Posterior vena cava (tissue), 2 donors: ENCODE results near the gene ICE1. TPM values are rescaled to one million over a fixed set of nuclear protein-coding genes. Genes with fewer than 3 reads are reported as not detected.
"Not testable (repeated sequence)": the region's sequence is repeated elsewhere in the genome, so short reads cannot be mapped to it uniquely, and the experiment has no call there.

Source experiments
- DNase-seq: peaks from one replicate; pipeline ENCODE4 v3.0.0-alpha.2; 2020; ENCODE audit warnings: low spot score
- intact Hi-C, 2 donors: fragments of 100-400 bp; cut with DNase I; formaldehyde crosslinking; loops; one replicate each; pipeline versions ENCODE4 v1.14.1 to v1.14.2; 2022 to 2023
- total RNA-seq, 2 donors: library from RNA; stranded (reverse); fragmentation: NEBNext Ultra II Directional; extraction: Animal tissue kit (Norgen Biotek cat#: 25700); gene quantifications; one replicate each; pipeline ENCODE4 v1.2.1, GENCODE V29; 2021
- donor health status: DM: yes; HTN: yes; CAD: no.
- donor health status: DM: yes; HTN: yes; CAD: no.

ICE1 gene
- total RNA-seq, 2 donors from 2014 or later: 29.9 to 30.4 TPM

DNA sequence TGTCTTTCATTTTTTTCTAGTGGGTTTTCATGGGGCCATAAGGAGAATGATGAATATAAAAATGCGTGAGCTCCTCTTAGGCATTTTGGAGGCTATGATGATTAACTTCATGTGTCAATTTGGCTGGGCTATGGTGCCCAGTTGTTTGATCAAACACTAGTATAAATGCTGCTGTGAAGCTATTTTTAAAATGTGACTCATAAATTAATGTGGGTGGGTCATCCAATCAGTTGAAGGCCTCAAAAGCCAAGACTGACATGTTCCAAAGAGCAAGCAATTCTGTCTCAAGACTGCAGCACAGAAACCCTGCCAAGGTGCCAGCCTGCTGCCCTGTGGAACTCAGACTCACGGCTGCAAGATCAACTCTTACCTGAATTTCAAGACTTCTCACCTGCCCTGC, 24.4 kb upstream of the ICE1 start:
- DNase-seq: no peak
- intact Hi-C loops: no loop called here

DNA sequence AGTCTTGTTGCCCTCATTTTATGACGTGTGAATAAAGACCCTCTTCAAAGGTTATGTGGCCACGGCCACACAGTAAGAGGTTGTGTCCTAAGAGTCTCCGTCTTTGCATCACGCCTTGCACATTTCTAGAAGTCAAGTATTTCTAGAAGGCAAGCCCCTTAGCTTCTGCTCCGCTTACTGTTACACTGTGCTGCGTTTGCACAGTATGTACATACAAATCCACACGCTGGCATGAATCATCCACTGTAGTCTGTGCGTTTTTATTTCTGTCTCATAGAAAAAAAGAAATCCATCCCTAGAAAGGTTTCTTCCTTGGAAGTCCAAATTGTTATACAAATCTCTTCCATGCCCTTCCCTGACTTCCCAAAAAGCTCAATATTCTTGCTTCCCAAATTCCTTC, 21.4 kb upstream of the ICE1 start:
- intact Hi-C loops: no loop called here
- no peak for DNase-seq

DNA sequence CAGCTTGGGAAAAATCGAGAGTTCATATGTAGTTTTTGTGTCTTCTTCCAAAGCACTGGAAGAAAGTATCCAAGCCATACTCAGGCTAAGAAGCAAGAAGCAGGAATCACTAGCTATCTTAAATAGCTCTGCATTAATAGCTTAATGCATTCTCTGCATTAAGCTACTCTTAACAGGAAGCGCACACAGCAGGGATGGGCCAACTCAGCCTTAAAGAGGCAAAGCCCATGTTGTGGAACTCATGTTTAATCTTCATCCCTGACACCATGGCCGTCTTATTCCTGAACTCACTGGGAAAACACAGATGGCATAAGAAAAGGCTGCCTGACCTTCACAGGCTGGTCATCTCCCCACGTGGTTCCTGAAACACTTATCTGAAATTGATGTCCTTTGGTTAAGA, 18.7 kb upstream of the ICE1 start:
- intact Hi-C loops: no loop called here
- no peak for DNase-seq

DNA sequence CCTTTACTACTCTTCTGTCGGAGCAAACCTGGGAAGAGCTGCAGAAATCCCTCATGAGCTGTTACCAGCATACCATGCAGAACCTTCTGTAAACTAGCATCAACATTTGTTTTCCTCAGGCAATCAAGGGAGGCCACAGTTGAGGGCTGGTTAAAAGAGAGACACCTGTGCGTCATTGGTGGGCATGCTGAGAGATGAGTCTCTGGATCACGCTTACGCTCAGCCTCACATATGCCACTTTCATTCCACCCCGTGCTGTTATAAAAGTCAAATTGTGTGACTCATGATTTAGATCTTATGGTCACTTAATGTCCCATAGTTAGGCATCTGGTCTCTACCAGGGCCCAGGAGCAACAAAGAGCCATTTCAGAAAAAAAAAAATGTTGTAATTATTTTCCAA, 18.1 kb upstream of the ICE1 start:
- intact Hi-C loops: no loop called here
- no peak for DNase-seq

DNA sequence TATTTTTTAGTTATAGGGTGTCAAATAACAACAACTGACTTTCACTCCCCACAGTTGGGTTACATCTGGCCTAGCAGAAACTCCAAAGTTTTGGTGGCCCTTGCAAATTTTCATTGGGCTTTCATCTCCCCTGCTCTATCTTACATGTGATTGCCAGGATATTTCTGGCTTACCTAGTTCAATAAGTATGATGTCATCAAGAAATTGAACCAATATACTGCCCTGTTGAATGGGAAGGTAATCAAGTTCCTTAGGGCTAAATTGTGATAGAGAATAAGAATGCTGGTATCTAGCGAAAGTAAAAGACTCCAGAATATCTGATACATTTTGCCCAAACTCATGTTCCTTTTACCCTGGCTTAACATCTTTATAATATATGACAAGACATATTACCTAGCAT, 17.0 kb upstream of the ICE1 start:
- no peak for DNase-seq
- intact Hi-C loops: no loop called here

DNA sequence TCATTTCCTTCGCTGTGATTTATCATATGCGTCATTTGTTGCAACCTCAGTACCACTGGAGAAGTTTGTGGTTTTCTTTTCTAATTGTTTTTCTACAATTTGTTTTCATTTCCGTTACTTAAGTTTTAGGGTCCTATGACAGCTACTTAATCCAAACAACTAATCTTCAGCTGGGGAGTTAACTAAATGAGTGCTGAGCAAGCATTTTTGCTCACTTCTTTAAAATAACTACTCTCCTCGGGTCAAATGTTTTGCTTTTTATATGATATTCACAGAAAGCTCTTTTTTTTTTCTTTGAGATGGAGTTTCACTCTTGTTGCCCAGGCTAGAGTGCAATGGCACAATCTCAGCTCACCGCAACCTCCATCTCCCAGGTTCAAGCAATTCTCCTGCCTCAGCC, 14.6 kb upstream of the ICE1 start:
- intact Hi-C loops: no loop called here

DNA sequence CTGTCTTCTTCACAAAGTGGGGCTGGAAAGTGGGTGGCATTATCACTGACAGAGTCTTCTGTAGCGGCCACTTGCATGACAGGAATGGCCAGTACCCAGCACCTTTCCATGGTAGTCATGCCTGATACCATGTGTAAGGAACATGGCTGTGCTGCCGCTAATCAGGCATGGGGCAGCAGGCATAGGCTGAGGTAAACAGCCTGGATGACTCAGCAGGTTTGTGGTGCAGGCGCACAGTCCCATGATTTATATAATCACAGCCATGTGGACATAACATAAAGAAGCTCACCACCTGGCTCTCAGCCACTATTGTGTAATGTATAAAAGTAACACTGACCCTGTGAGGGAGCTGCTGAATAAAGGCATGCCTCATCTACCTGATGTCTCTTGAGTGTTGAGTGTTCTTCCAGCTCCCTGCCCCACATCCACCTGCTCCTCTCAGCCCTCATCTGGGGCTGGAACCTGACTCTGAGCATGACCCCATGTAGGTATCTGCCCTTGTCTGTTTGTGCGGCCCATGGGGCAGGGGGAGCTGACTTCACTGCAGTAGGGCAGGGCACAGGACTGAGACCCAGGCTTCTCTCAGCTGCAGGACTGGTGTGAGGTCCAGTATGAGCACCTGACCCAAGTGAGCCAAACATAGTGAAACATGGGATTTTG, 13.2 kb upstream of the ICE1 start:
- intact Hi-C loops: no loop called here
- DNase-seq: no peak

More for the DNA sequence above, 14.6 kb upstream of the ICE1 start:
- no peak for DNase-seq

DNA sequence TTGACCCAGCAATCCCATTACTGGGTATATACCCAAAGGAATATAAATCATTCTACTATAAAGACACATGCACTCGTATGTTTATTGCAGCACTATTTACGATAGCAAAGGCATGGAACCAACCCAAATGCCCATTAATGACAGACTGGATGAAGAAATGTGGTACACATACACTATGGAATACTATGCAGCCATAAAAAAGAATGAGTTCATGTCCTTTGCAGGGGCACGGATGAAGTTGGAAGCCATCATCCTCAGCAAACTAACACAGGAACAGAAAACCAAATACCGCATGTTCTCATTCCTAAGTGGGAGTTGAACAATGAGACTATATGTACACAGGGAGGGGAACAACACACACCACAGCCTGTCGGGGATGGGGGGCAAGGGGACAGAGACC, 8.6 kb upstream of the ICE1 start:
- intact Hi-C loops: loop anchor here (10.0 kb wide), 2 partner anchors 269 to 539 kb away; partner anchors contain the start of gene ADAMTS16 (in 1 of the 2)

DNA sequence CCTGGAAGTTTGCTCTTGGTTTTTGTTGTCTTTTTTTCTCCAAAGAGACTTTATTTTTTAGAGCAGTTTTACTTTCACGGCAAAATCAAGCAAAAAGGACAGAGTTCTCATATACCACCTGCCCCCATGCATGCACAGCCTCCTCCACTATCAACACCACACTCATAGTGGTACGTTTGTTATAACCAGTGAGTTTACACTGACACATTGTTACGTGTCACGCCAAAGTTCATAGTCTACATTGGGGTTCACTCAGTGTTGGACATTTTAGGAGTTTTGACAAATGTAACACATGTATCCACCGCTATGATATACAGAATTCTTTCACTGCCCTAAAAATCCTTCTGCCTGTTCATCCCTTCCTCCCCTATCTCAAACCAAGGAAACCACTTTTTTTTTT, 7.5 kb upstream of the ICE1 start:
- intact Hi-C loops: loop anchor here (5.0 to 10.0 kb wide), 3 partner anchors 270 to 540 kb away; partner anchors contain the start of gene ADAMTS16 (in 2 of the 2)
- DNase-seq: no peak

More for the DNA sequence above, 8.6 kb upstream of the ICE1 start:
- not testable (repeated sequence) for DNase-seq

DNA sequence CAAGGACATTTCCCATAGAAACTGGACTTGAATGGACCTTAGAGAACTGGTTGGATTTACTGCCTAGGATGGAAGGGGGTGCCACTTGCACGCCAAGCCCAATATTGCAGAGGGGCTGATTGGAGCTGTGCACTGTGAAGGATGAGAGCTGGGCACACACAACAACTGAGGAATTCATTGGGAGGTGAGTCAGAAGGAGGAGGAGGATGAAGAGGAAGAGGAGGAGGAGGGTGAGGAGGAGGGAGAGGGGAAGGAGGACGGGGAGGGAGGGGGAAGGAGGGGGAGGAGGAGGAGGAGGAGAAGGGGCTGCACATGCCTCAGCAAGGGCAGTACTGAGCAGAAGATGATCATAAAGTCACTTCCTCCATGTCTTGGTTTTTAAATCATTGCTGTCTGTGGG, 5.7 kb upstream of the ICE1 start:
- intact Hi-C loops: loop anchor here (5.0 to 10.0 kb wide), 3 partner anchors 272 to 542 kb away; partner anchors contain the start of gene ADAMTS16 (in 2 of the 2)
- no peak for DNase-seq

DNA sequence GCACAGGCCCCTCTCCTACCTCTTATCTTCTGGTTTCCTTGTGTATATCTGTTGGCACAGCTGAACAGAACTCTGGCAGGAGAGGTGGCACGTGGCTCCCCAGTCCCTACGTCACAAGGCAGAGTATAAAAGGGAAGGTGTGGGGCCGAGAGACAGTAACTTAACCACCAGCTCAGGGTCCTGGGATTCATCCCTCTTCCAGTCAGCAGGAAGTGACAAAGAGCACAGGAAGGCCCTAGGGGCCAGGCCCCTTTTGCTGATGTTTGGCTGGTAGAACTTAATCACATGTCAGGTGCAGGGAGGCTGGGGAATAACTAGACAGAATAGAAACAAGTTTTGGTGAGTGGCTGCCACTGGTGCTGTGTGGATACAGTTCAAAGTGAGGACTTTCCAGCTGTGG, 4.5 kb upstream of the ICE1 start:
- intact Hi-C loops: loop anchor here (5.0 to 10.0 kb wide), 3 partner anchors 273 to 543 kb away; partner anchors contain the start of gene ADAMTS16 (in 2 of the 2)
- DNase-seq: no peak

DNA sequence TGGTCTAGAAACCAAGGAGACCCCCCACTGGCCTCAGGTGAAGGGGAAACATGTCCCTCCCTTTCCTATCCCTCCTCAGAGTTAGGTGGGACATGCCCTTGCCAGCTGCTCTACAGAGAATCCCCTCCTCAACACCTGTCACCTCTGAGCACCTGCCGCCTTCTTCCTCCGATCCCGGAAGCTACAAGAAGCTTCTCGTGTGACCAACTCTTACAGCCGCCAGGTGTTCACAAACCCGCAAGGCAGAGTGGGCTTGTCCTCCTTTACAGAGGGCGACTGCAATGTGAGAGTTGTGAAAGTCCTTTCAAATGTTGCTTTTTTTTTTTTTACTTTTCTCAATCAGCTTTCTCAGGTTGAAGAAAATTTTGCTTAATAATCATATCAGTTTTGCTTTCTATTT, 3.7 kb upstream of the ICE1 start:
- no peak for DNase-seq
- intact Hi-C loops: loop anchor here (5.0 to 10.0 kb wide), 3 partner anchors 274 to 544 kb away; partner anchors contain the start of gene ADAMTS16 (in 2 of the 2)

DNA sequence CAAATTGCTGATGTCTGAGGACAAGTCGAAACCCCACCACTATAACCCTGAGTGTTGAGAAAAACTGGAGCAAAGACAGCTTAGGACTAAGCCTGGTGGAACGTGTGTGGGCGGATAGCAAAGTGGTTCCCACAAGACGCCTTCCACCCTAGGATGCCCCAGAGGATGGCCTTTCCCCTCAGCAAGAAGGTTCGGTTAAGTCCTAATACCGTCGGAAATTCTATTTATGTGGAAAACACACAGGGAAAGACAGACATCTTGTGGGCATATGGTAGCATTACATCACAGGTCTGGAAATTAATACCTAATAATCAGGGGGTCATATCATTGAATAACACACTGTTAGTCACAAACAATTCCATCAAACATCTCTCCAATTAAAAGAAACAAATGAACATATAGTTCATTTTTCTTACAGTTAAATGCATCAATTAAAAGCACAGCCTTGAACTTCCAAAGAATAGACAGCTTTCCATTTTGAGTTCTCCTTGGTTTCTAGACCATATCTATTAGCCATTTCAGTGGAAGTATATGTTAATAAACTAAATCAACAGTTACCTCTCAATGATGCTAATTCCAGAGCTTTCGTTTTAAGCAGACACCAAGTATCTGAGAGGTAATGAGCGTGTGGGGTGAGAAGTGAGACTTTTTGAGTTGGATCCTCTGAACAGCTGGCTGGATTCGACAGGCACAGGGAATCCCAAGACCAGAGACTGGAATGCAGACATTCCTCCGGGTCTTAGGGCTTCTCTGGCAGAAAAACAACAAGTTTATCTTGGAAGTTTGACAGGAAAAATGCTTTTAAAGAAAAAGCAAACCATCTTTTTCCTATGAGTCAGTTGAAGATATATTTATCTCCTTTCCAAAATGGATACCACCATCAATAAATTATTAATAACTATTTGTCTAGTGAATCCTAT, 2.9 kb upstream of the ICE1 start:
- DNase-seq: no peak
- intact Hi-C loops: loop anchor here (5.0 to 10.0 kb wide), 3 partner anchors 275 to 545 kb away; partner anchors contain the start of gene ADAMTS16 (in 2 of the 2)

DNA sequence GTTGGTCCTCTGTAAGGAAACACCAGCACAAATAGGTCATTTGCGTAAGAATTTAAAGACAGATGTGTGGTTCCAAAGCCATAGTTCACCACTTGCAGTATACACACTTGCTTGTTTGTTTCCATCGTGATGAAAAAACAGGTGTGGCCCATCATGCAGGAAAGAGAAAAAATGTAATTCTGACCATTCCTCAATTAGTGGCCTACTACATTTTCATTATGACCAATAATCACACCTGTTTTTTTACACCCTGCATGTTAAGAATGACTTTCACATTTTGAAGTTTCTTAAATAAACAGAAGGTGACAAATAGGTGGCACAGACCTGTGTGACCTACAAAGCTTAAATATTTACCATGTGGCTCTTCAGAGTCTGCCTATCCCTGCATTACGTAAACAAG, 2.2 kb upstream of the ICE1 start:
- DNase-seq: no peak
- intact Hi-C loops: loop anchor here in 1 of 2 donors (10.0 kb wide), 1 partner anchor 545 kb away; no protein-coding TSS in a partner anchor

DNA sequence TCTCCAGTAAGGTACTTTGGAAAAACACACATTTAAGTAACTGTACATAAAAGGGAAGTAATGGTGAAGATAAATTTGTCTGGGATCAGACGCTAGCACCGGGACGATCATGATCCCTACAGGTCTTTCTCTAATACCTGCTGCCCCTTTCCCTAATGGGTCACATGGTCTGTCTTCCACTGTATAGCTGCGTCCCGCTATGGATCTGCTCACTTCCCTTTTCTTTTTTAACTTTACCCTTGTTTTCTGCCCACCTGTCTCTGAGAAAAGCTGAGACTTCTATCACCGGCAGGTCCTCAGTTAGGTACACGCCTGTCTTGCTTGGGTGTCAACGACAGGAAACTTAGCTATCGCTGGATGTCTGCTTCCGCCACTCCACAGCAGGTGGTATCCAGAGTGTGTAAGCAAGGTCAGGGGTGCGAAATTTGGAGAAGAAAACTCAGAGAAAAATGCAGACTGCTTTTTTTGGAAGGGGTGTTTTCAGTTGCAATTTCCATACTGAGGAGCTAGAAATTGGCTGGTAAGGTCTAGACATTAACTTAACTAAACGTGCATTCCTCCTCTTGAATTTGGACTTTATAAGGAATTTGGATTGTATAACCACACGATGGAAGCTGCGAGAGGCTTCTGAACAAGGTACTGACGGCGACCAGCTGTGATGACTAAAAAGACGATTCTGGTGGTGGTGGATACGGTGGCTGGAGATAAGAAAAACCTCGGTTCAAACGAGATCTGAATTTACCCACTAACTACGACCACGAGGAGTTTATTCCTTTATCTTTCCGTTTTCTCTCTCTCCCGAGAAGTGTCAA, 1.1 kb upstream of the ICE1 start:
- DNase-seq: no peak
- intact Hi-C loops: loop anchor here in 1 of 2 donors (10.0 kb wide), 1 partner anchor 547 kb away; no protein-coding TSS in a partner anchor

DNA sequence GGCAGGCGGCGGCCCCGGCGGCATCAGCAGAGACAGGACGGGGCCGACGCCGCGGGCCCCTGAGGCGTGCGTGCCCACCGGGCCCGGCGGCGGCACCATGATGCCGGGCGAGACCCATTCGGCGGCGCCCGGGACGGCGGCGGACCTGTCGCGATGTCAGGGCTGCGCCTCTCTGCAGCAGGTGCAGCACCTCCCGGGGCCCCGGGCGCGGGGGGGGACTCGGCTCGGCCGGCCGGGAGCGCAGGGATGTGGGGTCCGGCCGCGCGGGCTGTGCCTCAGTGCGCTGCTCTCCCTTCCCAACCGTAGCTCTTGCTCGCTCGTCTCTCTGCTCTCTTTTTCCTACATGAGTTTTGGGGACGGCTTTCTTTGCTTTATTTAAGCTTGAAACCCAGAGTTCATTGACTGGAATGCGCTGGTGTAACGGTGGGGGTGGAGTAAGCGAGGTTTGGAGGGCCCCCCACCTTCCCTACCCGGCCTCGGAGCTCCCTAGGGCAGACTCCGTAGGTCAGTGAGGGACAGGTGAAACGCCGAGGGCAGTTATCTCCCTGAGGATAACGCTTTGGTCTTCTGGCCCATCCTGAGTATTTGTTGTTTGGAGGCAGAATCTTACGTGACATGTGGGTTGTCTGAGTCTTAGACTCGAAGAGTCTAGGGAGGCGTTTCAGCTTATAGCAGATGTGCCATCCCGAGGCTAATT, 490 bp downstream of the ICE1 start:
- no peak for DNase-seq
- intact Hi-C loops: loop anchor here in 1 of 2 donors (10.0 kb wide), 1 partner anchor 548 kb away; no protein-coding TSS in a partner anchor

DNA sequence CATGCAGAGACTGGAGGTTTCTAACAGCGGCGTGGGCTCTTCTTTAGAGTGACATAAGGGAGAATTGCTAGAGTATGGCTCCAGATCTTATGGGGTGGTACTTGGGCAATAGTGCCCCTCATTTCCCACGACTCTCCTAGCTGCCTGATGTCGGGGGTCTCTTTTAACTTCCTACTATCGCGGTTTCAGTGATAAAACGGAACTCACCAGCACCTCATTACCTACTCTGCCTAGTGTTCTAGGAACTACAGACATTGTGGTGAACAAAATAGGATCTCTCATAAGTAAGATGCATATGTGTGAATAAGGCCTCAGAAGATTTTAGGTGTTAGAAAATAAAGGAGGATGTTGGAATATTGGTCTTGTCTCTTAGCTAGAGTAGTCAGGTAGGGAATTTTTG, 1.1 kb downstream of the ICE1 start:
- DNase-seq: no peak
- intact Hi-C loops: loop anchor here in 1 of 2 donors (10.0 kb wide), 1 partner anchor 549 kb away; no protein-coding TSS in a partner anchor

DNA sequence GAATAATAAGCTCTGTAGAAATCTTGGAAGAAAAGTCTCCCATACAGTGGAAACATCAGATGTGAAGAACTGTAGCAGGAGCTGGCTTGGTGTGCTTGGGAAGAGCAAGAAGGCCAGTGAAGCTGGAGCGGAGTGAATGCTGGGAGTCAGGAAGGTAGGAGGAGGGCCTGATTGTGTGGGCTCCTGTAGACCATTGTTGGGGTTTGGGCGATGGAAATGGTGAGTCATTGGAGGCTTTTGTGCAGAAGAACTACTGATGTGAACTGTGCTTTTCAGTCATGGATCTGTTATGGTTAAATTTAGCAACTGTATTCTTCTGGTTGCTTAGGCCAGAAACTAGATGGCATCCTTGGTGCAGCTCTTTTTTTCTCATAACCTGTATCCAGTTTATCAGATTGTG, 2.3 kb downstream of the ICE1 start:
- DNase-seq: no peak
- intact Hi-C loops: loop anchor here in 1 of 2 donors (10.0 kb wide), 1 partner anchor 550 kb away; no protein-coding TSS in a partner anchor
